HG03565 (cell line): ENCODE results near the gene EFNA3.

Source experiments
- ATAC-seq: cut with Tn5 transposase; IDR thresholded peaks from one replicate; pipeline ENCODE4 v1.9.1; 2021; ENCODE audit warnings: mild to moderate bottlenecking, moderate library complexity; ENCODE audit not compliant: unreplicated experiment

Gene EFNA3

GRCh38 chr1:155066777-155067176, 11.9 kb upstream of the EFNA3 start:
- ATAC-seq, result no peak

GRCh38 chr1:155068599-155068998, 10.0 kb upstream of the EFNA3 start:
- ATAC-seq, result no peak

GRCh38 chr1:155069551-155070157, 9.0 kb upstream of the EFNA3 start:
- ATAC-seq, result no peak

- ATAC-seq, result no peak
These were observed 8.4 kb upstream of the EFNA3 start for GRCh38 chr1:155070158-155070621.

- no peak for ATAC-seq
These were observed 7.7 kb upstream of the EFNA3 start for GRCh38 chr1:155070721-155071569.

GRCh38 chr1:155071701-155072100, 6.9 kb upstream of the EFNA3 start:
- no peak for ATAC-seq

GRCh38 chr1:155072531-155073289, 5.9 kb upstream of the EFNA3 start:
- ATAC-seq, result no peak

- no peak for ATAC-seq
These were observed 5.0 kb upstream of the EFNA3 start for GRCh38 chr1:155073377-155074242.

- ATAC-seq, result no peak
These were observed 3.1 kb upstream of the EFNA3 start for GRCh38 chr1:155075535-155075934.

- ATAC-seq, result no peak
These were observed 2.3 kb upstream of the EFNA3 start for GRCh38 chr1:155076371-155076770.

- no peak for ATAC-seq
These were observed 1.3 kb upstream of the EFNA3 start for GRCh38 chr1:155077346-155077745.

- no peak for ATAC-seq
These were observed 735 bp upstream of the EFNA3 start for GRCh38 chr1:155077758-155078445.

GRCh38 chr1:155079210-155079486, 511 bp downstream of the EFNA3 start:
- no peak for ATAC-seq

- ATAC-seq, result no peak
These were observed 1.1 kb downstream of the EFNA3 start for GRCh38 chr1:155079487-155080311.

GRCh38 chr1:155080312-155081228, 1.9 kb downstream of the EFNA3 start:
- no peak for ATAC-seq

- no peak for ATAC-seq
These were observed 3.0 kb downstream of the EFNA3 start for GRCh38 chr1:155081472-155082300.

GRCh38 chr1:155082301-155083051, 3.8 kb downstream of the EFNA3 start:
- ATAC-seq, result no peak
